HG02943 (cell line): Measurements from ENCODE around the gene PYROXD2.

Experiments
- ATAC-seq: cut with Tn5 transposase; IDR thresholded peaks from one replicate; pipeline ENCODE4 v1.9.1; 2021; ENCODE audit warnings: mild to moderate bottlenecking, low read depth, moderate library complexity; ENCODE audit not compliant: unreplicated experiment

PYROXD2 gene

GRCh38 chr10:98414932-98415730 lies at the start of gene PYROXD2:
Gene PYROXD2 (minus strand): TSS chr10:98415182. CDS start chr10:98415135, 47 bp downstream.
- no peak for ATAC-seq

- no peak for ATAC-seq
Observed at GRCh38 chr10:98463976-98464754, 49.2 kb upstream of the PYROXD2 start.

GRCh38 chr10:98463016-98463415 lies 48.0 kb upstream of the PYROXD2 start:
- ATAC-seq, result no peak

GRCh38 chr10:98461500-98461842 lies 46.5 kb upstream of the PYROXD2 start:
- no peak for ATAC-seq

- ATAC-seq, result no peak
Observed at GRCh38 chr10:98460837-98461499, 46.0 kb upstream of the PYROXD2 start.

GRCh38 chr10:98458809-98459784 lies 44.1 kb upstream of the PYROXD2 start:
- ATAC-seq, result no peak

- no peak for ATAC-seq
Observed at GRCh38 chr10:98457721-98458120, 42.7 kb upstream of the PYROXD2 start.

- no peak for ATAC-seq
Observed at GRCh38 chr10:98456686-98457482, 41.9 kb upstream of the PYROXD2 start.

- ATAC-seq, result no peak
Observed at GRCh38 chr10:98456043-98456570, 41.1 kb upstream of the PYROXD2 start.

- ATAC-seq, result no peak
Observed at GRCh38 chr10:98453729-98454128, 38.7 kb upstream of the PYROXD2 start.

GRCh38 chr10:98450618-98451017 lies 35.6 kb upstream of the PYROXD2 start:
- ATAC-seq, result no peak

- no peak for ATAC-seq
Observed at GRCh38 chr10:98449287-98449686, 34.3 kb upstream of the PYROXD2 start.

- peak; percentile 77 for ATAC-seq
Observed at GRCh38 chr10:98446661-98447221, 31.8 kb upstream of the PYROXD2 start, which contains the start of gene HPS1. Gene HPS1 (minus strand): TSS chr10:98446935. CDS start chr10:98443240, 3,695 bp downstream.

GRCh38 chr10:98446151-98446660 lies 31.2 kb upstream of the PYROXD2 start:
- ATAC-seq, result peak; percentile 39

GRCh38 chr10:98445200-98445812 lies 30.3 kb upstream of the PYROXD2 start:
- no peak for ATAC-seq

GRCh38 chr10:98444314-98445006 lies 29.5 kb upstream of the PYROXD2 start:
- no peak for ATAC-seq

- no peak for ATAC-seq
Observed at GRCh38 chr10:98438715-98439114, 23.7 kb upstream of the PYROXD2 start.
